HG02943 (cell line): Measurements from ENCODE around the gene RUVBL1.
A peak's percentile ranks its signal among the peaks of the same experiment; 100 is the strongest.
"Not testable (repeated sequence)": the region's sequence is repeated elsewhere in the genome, so short reads cannot be mapped to it uniquely, and the experiment has no call there.

Experiments
- ATAC-seq: cut with Tn5 transposase; IDR thresholded peaks from one replicate; pipeline ENCODE4 v1.9.1; 2021; ENCODE audit warnings: mild to moderate bottlenecking, low read depth, moderate library complexity; ENCODE audit not compliant: unreplicated experiment

Gene RUVBL1

DNA sequence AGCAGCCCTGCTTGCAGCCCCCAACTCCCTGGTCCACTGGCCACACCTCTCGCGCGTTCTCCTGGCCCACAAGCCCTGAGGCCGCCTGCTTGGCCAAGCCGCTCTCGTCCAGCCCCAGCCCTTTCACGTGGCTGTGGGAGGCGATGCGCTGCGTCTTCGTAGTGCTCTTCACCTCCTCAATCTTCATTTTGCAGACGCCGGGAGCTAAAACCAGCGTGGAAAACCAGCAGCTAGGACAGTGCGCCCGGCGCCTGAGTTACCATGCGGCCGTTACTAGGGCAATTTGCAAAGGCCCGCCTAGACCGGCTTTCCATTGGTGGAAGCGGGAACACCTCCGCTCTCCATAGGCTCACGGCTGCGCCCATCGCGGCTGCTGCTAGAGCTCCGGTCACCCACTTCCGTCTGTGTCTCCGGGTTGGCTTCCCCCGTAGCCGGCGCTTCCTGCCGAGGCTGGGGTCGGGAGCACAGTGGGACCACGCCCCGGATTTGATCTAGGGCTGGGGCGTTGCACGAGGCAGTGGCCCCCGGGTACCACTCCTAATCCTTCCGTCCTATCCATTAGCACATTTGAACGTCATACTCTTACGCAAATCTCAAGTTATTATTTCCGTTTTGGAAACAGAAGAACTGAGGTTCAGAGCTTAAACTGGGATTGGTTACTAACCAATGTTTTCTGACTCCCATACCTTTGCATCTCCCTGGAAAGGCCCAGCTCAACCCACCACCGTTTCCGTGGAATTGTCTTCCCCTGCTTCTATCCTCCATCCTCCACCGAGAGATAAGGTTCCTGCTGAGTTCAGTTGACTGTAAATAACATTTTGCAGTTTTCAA lies at the start of gene RUVBL1:
Gene RUVBL1, minus strand, starts transcription at position 275 of the 831 bp plus-strand sequence. Its CDS starts 88 bp downstream, at position 187.
- ATAC-seq: peak; percentile 96

DNA sequence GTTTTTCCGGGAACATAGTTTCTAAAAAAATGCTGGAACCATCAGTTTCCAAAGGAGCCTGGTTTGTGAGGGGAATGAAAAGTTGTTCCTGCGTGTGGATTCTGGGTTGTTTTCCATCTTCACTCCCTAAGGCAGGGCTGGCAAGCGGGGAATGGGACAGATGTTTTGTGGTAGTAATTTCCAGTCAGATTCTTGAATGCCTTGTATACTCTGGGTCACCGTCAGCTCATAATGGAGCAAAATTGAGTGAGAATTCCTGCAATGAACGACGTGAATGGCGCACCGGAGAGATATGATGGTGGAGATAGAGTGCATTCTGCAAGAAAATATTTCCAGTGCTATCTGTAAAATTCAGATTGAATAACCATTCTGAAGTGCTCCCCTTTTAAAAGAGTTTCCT lies 49.6 kb upstream of the RUVBL1 start:
- no peak for ATAC-seq

DNA sequence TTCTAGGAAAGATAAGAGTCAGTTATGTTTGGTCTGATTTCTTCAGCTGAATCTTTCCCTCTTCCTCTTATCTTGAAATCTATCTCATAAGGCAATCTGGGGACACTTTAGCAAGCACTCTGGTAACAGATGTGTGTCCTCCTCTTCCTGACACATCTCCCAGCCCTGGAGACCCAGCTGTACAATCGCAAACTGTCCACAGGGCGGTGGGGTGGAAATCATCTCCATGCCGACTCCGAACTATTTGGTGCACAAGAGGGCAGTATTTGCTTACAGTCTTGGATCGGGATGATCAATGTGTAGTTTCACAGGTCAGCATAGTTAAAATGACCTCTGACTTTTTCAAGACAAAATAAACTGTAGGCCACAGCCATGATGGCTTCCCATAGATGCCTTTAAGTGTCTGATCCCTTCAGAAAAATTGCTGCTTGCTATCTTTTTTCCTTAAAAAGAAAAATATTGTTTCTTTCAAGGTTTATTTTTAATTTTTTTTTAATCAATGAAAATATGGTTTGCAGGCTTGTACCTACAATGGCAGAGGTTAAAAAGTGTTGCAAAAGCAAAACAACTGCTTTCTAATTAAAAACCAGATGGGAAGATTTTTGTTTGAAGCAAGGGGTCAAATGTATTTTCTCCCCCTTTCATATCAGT lies 47.4 kb upstream of the RUVBL1 start:
- ATAC-seq: no peak

DNA sequence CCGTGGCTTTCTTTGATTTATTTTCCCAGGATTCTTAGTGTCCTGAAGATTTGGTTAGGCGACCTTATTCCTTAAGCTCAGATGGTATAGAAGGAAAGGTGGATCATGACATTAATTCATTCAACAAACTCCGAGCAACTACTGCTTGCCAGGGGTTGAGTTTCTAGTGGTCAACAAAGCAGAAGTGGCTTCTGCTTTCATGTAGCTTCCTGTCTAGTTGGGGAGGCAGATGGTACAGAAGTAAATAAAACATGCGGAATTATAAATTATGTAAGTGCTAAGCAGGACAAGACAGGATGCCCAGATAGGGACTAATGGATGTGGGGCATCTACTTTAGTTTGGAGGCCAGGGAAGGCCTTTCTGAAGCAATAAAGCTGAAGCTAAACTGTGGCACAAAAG lies 45.2 kb upstream of the RUVBL1 start:
- no peak for ATAC-seq

DNA sequence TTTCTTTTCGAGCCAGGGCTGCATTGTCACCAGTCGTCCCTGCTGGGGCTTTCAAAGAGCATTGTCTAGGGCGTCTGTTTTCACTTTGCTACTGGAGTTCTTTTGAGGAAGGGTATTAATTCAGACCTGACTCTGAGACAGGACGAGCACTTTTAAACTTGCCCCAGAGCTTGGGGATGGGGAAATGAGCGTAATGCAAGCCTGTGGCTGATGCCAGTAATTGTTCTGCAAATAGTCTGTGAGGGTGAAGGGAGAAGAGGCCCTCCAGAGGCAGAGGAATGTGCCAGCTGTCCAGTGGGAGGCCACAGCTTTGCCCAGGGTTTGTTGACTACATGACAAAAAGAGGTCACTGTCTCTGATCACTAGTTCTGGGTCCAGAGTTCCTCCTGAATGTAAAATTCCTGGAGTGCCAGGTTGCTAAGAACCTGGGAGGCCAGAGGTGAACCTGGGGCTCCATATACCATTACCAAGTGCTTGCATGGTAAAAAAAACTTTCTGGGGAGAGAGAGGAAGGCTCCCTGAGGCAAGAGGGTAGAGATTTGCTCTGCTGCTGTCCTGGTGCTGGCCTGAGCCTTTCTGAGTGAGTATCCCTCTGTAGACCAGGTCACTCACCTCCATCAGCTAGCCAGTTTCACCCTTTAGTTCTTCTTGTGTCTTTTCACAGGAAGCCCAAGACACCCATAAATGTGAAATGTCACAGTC lies 44.5 kb upstream of the RUVBL1 start:
- no peak for ATAC-seq

DNA sequence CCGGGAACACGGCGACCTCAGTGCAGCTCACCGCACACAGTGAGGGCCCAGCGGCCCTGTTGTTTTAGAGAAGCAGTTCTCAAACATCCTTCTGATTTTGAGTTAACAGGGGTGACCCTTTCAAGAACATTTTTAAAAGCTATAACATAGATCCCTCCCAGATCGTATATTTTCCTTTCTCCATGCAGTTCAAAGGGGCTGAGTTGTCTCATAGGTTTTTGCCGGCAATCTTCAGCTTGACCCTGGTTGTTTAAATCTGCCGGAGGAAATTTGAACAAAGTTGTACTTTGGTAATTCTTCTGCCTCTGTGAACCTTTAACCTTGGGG lies 44.0 kb upstream of the RUVBL1 start:
- no peak for ATAC-seq

DNA sequence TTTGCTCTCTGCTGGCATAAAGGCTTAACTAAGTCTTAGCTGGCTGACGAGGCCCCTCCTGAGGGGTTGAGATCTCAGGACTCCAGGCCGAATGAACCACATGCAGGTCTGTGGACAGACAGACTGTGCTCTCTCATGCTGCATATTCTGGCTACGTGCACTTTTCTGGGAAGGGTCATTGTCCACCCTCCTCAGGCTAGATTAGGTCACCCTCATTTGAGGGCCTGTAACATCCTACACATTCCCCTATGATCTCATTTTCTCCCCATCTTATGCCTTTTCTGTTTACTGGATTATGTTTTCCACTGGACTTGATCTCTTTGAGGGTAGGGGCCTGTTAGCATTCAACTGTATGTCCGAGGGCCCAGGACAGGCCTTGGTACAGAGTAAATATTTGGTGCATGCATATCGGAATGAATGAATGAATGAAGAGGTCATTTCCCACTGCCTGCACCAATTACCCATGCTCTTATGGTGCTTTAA lies 43.4 kb upstream of the RUVBL1 start:
- ATAC-seq: no peak

- ATAC-seq: no peak
Measured at GRCh38 chr3:128163432-128163831, 39.8 kb upstream of the RUVBL1 start.

DNA sequence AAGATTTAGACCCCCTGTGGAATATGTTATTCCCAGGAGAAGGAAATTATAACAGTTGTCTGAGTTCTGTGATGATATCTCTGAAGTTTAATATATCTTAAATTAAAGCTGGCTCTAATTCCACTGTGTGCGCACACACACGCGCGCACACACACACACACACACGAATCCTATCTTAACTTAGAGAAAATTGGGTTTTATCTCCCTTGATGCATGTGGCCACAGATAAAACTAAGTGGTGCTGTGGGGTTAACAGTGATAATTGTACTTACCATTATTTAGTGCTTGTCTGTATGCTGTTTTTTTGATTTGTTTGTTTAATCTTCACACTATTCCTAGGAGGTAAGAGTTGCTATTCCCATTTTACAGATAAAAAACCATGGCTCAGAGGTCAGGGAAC lies 37.0 kb upstream of the RUVBL1 start:
- ATAC-seq: no peak

DNA sequence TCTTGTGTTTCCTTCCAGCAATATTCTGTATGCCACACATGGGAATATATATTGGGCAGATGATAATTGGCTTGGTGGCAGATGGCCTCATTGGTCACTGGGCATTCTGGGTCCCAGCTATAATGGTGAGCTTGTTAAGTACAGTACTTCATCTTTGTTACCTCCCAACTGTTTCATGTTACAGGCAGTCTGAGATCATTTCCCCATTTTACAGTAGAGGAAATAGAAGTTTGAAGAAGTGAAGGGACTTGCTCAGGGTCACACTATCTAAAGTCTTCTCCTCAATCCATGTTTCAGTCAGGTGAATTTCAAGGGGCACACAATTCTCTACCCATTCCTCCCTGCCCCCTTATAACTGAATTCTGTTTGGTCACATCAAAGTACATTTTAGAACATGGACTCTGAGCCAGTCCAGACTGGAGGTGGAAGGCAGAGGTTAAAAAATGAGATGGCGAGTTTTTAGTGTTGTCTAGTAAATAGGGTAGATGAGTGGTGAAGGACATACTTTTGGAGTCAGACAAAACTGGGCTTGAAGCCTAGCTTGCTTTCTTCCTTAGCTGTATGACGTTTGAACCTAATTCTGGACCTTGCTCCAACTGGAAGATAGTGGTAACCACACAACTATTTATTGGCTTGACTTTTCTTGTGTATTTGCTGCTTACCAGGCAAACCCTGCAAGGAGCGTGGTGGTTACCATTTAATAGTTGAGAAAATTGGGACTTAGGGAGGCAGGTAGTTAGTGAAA lies 32.2 kb upstream of the RUVBL1 start:
- no peak for ATAC-seq

DNA sequence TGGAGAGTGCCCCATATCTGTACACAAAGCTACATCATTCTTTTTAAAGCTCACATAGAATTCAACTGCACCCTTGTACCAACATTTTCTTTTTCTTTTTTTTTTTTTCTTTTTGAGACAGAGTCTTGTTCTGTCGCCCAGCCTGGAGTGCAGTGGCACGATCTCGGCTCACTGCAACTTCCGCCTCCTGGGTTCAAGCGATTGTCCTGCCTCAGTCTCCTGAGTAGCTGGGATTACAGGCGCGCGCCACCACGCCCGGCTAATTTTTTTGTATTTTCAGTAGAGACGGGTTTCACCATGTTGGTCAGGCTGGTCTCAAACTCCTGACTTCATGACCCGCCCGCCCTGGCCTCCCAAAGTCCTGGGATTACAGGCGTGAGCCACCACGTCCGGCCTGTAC lies 30.7 kb upstream of the RUVBL1 start:
- not testable (repeated sequence) for ATAC-seq

- peak; percentile 83 for ATAC-seq
Measured at GRCh38 chr3:128153156-128154041, 29.8 kb upstream of the RUVBL1 start, which contains the start of gene EEFSEC. Gene EEFSEC (plus strand): TSS chr3:128153481. CDS start chr3:128153508, 27 bp downstream.

GRCh38 chr3:128152419-128153155 lies 29.0 kb upstream of the RUVBL1 start:
- no peak for ATAC-seq

- ATAC-seq: no peak
Measured at GRCh38 chr3:128151758-128152274, 28.2 kb upstream of the RUVBL1 start.

GRCh38 chr3:128149650-128150049 lies 26.0 kb upstream of the RUVBL1 start:
- no peak for ATAC-seq

GRCh38 chr3:128146201-128146600 lies 22.6 kb upstream of the RUVBL1 start:
- ATAC-seq: no peak

DNA sequence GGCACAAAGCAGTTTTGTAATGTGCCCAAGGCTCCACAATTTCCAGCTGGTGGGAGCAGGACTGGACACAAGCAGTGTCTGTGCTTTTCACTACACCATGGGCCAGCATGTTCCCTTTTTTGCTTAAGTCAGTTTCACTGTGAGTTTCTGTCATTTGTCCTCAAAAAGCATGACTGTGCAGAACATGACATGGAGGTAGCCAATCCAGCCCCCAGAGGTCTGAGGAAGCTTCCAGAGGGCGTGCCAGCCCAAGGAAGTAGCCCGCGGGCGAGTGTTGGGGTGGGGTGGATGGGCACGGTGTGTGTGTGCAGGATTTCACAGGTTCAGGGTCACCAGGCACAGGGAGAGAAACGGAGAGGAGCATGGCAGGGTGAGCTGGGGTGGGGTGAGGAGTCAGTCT lies 21.7 kb upstream of the RUVBL1 start:
- no peak for ATAC-seq

DNA sequence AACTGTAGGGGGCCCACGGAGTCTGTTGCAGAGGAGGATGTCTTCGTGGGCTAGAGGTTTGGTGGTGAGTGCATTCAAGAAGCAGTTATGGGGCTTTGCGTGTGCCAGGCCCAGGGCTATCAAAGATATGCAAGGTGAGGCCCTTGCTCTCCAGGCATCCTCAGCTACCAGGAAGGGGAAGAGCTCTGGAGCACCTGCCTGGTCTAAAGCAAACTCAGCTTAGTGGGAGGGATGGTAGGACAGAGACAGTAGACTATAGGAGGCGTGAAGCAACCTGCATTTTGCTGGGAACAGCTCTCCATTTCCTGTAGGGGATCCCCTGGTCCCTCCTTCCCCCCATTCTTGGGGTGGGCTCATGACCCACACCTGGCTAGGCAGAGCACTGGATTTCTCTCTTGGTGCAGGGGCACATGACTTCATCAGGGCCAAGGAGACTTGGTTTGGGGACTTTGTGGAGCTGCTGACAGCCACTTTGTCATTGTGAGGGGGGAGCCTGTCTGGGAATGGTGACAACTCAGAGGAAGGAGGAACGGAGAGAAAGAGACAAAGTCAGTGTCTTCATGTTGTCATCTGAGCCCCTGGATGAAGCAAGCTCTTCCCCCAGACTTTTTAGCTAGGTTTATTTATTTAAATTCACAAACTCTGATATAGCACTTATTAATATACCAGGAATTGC lies 21.0 kb upstream of the RUVBL1 start:
- ATAC-seq: no peak
